ENCODE data around the gene CEP57.
"Not testable (repeated sequence)": the region's sequence is repeated elsewhere in the genome, so short reads cannot be mapped to it uniquely, and the experiment has no call there.

GRCh38 chr11:95806464-95806863, 16.2 kb downstream of the CEP57 start:
- not testable (repeated sequence) for TF ChIP-seq EZH2phosphoT487 (conservative IDR thresholded peaks at IDR 0.05; ENCODE audit: low read length); CTCF (IDR thresholded peaks at IDR 0.05; ENCODE audit: insufficient read depth, low read length, poor library complexity, severe bottlenecking)
